Stimulated activated CD4-positive, alpha-beta T cell treated with anti-CD3 and anti-CD28 coated beads, Interleukin-4, amount 100 ng/mL, for 48 hours (primary cell): ENCODE results near the gene TRH.
"Not testable (repeated sequence)": the region's sequence is repeated elsewhere in the genome, so short reads cannot be mapped to it uniquely, and the experiment has no call there.

ENCODE experiments used
- DNase-seq, 2 donors: peaks; one replicate each; pipeline ENCODE4 v3.0.0-alpha.2; 2020; ENCODE audit warnings: low read depth in 2 of 2

TRH gene

GRCh38 chr3:129965937-129966336, 8.6 kb upstream of the TRH start:
- no peak for DNase-seq

- no peak for DNase-seq
These were observed 7.6 kb upstream of the TRH start for GRCh38 chr3:129966876-129967275.

GRCh38 chr3:129967761-129968160, 6.8 kb upstream of the TRH start:
- DNase-seq, result no peak

- no peak for DNase-seq
These were observed 3.0 kb upstream of the TRH start for GRCh38 chr3:129971351-129972052.

GRCh38 chr3:129972301-129972700, 2.2 kb upstream of the TRH start:
- DNase-seq, result no peak

GRCh38 chr3:129973853-129974563, 512 bp upstream of the TRH start:
- no peak for DNase-seq

- DNase-seq, result peak in 1 of 2 donors; percentile 10
These were observed 549 bp downstream of the TRH start for GRCh38 chr3:129974833-129975704.

- no peak for DNase-seq
These were observed 1.2 kb downstream of the TRH start for GRCh38 chr3:129975705-129976048.

- DNase-seq, result no peak
These were observed 1.8 kb downstream of the TRH start for GRCh38 chr3:129976286-129976685.

GRCh38 chr3:129978123-129978522, 3.6 kb downstream of the TRH start:
- DNase-seq, result no peak

- DNase-seq, result no peak
These were observed 5.4 kb downstream of the TRH start for GRCh38 chr3:129979905-129980304.

GRCh38 chr3:129983561-129983960, 9.0 kb downstream of the TRH start:
- no peak for DNase-seq

GRCh38 chr3:129984125-129984524, 9.6 kb downstream of the TRH start:
- no peak for DNase-seq

GRCh38 chr3:129985113-129985512, 10.6 kb downstream of the TRH start:
- no peak for DNase-seq

GRCh38 chr3:129988429-129988828, 13.9 kb downstream of the TRH start:
- no peak for DNase-seq

- DNase-seq, result no peak
These were observed 14.9 kb downstream of the TRH start for GRCh38 chr3:129989414-129989813.

- DNase-seq, result no peak
These were observed 18.3 kb downstream of the TRH start for GRCh38 chr3:129992781-129993180.

- no peak for DNase-seq
These were observed 20.5 kb downstream of the TRH start for GRCh38 chr3:129994883-129995559.

- DNase-seq, result no peak
These were observed 21.6 kb downstream of the TRH start for GRCh38 chr3:129996073-129996472.

GRCh38 chr3:129999176-129999575, 24.7 kb downstream of the TRH start:
- DNase-seq, result not testable (repeated sequence)

GRCh38 chr3:130002666-130003598, 28.4 kb downstream of the TRH start:
- DNase-seq, result peak; percentile 35 to 64
